GM21737 (cell line): Measurements from ENCODE around the gene HECTD1.
"Not testable (repeated sequence)": the region's sequence is repeated elsewhere in the genome, so short reads cannot be mapped to it uniquely, and the experiment has no call there.

ENCODE experiments used
- ATAC-seq: cut with Tn5 transposase; IDR thresholded peaks from one replicate; pipeline ENCODE4 v1.9.1; 2021; ENCODE audit warnings: mild to moderate bottlenecking, moderate library complexity; ENCODE audit not compliant: unreplicated experiment

HECTD1 gene

DNA sequence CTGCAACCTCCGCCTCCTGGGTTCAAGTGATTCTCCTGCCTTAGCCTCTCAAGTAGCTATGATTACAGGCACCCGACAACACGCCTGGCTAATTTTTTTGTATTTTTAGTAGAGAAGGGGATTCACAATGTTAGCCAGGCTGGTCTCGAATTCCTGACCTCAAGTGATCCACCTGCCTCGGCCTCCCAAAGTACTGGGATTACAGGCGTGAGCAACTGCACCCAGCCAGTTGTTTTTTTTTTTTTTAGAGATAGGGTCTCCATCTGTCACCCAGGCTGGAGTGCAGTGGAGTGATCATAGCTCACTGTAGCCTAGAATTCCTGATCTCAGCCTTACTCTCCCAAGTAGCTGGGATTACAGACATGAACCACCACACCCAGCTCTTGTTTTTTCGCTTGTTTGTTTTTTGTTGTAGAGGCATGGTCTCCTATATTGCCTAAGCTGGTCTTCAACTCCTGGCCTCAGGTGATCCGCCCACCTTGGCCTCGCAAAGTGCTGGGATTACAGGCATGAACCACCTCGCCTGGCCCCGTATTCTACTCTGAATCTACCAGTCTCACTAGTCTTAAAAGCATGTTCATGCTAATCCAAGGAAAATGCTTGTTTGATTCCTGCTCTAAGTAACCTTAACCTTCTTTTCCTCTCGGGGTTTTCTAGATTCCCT, 149.8 kb downstream of the HECTD1 start:
- ATAC-seq, result no peak

DNA sequence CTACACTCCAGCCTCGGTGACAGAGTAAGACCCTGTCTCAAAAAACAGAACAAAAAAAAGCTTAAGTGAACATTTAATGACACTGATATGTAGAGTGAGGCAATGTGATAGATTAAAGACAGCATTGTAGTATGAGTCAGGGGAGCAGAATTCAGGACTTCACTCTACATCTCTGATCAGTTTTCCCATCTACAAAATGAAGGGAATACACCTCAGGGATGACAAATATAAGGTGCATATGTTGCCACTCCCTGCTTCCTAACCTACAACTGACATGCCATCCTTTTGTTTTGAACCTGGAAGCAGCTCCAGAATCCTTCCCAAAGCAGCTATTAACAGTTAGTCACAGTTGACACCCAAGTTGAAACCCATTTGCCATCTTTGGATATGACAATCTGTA, 150.6 kb downstream of the HECTD1 start:
- no peak for ATAC-seq

DNA sequence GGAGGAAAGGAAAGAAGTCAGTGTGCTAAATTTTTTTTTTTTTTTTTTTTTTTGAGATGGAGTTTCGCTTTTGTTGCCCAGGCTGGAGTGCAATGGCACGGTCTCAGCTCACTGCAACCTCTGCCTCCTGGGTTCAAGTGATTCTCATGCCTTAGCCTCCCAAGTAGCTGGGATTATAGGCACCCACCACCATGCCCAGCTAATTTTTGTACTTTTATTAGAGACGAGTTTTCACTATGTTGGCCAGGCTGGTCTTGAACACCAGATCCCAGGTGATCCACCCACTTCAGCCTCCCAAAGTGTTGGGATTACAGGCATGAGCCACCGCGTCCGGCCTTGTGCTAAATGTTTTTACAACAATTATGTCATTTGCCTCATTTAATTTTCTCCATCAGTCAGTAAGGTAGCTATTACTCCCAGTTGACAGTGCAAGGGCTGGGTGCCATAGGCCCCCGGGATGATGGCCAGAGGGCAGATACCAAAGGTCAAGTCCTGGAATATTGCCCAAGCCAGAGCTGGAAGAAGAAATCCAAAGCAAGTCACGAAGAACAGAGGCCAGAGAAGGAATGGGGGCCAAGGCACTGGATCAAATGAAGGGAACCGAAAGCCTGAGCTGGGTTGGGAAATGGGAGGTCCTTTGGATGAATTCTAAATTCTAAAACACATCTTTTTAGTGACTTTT, 154.5 kb downstream of the HECTD1 start:
- ATAC-seq, result not testable (repeated sequence)

DNA sequence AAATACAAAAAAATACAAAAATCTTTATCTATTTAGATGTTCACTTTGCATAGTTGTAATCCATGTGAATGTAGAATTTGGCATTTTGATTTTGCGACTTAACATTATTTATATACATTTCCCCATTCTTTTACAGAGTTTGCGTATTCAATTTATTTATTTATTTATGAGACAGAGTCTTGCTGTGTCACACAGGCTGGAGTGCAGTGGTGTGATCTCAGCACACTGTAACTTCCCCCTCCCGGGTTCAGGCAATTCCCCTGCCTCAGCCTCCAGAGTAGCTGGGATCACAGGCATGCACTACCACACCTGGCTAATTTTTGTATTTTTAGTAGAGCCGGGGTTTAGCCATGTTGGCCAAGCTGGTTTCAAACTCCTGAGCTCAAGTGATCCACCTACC, 156.1 kb downstream of the HECTD1 start:
- ATAC-seq, result no peak

DNA sequence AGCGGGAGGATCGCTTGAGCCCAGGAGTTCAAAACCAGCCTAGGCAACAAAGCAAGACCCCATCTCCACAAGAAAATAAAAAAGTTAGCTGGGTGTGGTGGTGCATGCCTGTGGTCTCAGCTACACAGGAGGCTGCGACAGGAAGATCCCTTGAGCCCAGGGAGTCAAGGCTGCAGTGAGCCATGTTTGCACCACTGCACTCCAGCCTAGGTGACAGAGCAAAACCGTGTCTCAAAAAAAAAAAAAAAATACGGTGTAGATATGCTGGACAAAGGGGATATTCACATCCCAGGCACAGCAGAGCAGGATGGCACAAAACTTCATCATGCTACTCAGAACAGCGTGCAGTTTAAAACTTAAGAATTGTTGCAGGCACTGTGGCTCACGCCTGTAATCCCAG, 156.6 kb downstream of the HECTD1 start:
- ATAC-seq, result no peak
